Lower lobe of right lung (tissue), 2 donors: ENCODE measurements around the gene MAMSTR. TPM values are rescaled to one million over a fixed set of nuclear protein-coding genes. Genes with fewer than 3 reads are reported as not detected.

Experiments
- ATAC-seq, 2 donors: fragments of 200-7000 bp; cut with Tn5 transposase; one replicate each; pipeline ENCODE4 v1.9.1; 2020 to 2022; ENCODE audit warnings: mild to moderate bottlenecking in 2 of 2, moderate library complexity in 2 of 2
- DNase-seq: peaks from one replicate; pipeline ENCODE4 v3.0.0-alpha.2; 2020
- H3K27ac ChIP-seq: fragments of 200-600 bp; one replicate; pipeline ENCODE4 v1.8.0; 2022
- H3K27me3 ChIP-seq: fragments of 200-600 bp; one replicate; pipeline ENCODE4 v1.8.0; 2022; ENCODE audit warnings: low read depth
- H3K36me3 ChIP-seq: fragments of 200-600 bp; one replicate; pipeline ENCODE4 v1.8.0; 2022; ENCODE audit warnings: mild to moderate bottlenecking
- H3K4me1 ChIP-seq: fragments of 200-600 bp; one replicate; pipeline ENCODE4 v1.8.0; 2022
- H3K4me3 ChIP-seq: fragments of 200-600 bp; one replicate; pipeline ENCODE4 v1.8.0; 2022; ENCODE audit warnings: mild to moderate bottlenecking
- H3K9me3 ChIP-seq: fragments of 200-600 bp; one replicate; pipeline ENCODE4 v1.8.0; 2022
- intact Hi-C: fragments of 100-400 bp; cut with DNase I; formaldehyde crosslinking; loops from one replicate; pipeline ENCODE4 v1.11.0; 2022
- total RNA-seq: library from RNA; stranded (reverse); fragmentation: NEBNext Ultra II Directional; extraction: Animal tissue kit (Norgen Biotek cat#: 25700); gene quantifications from one replicate; pipeline ENCODE4 v1.2.1, GENCODE V29; 2021
- TF ChIP-seq, protein P1 (sequence below): fragments of 200-600 bp; IDR thresholded peaks from one replicate; pipeline ENCODE4 v1.8.0; 2022; ENCODE audit warnings: antibody characterized with exemption, mild to moderate bottlenecking
- donor health status: DM: no; HTN: yes; CAD: no; lungs with severe emphysema.

Gene MAMSTR
- total RNA-seq, 1 donor from 2014 or later, result 1.5 TPM

DNA sequence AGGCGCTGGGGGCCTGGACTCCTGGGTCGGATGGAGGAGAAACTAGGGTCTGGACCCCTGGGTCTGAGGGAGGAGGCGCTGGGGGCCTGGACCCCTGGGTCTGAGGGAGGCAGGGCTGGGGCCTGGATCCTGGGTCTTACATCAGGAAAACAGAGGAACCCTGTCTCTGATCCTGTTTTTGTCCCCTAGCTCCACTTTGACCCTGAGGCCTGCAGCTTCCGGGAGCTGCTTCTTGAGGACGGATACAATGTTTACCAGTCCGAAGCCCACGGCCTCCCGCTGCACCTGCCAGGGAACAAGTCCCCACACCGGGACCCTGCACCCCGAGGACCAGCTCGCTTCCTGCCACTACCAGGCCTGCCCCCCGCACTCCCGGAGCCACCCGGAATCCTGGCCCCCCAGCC lies 38.2 kb upstream of the MAMSTR start:
- Histone ChIP-seq H3K4me1 (peaks cover 6% of the 10 kb centered on the region), H3K27ac (no peak overlapping the region), H3K4me3 (no peak overlapping the region), H3K27me3 (peaks cover 7% of the 10 kb centered on the region), H3K9me3 (no peaks in the 10 kb centered on the region), H3K36me3 (no peaks in the 10 kb centered on the region)
- no peak for DNase-seq
- TF ChIP-seq, protein P1, sequence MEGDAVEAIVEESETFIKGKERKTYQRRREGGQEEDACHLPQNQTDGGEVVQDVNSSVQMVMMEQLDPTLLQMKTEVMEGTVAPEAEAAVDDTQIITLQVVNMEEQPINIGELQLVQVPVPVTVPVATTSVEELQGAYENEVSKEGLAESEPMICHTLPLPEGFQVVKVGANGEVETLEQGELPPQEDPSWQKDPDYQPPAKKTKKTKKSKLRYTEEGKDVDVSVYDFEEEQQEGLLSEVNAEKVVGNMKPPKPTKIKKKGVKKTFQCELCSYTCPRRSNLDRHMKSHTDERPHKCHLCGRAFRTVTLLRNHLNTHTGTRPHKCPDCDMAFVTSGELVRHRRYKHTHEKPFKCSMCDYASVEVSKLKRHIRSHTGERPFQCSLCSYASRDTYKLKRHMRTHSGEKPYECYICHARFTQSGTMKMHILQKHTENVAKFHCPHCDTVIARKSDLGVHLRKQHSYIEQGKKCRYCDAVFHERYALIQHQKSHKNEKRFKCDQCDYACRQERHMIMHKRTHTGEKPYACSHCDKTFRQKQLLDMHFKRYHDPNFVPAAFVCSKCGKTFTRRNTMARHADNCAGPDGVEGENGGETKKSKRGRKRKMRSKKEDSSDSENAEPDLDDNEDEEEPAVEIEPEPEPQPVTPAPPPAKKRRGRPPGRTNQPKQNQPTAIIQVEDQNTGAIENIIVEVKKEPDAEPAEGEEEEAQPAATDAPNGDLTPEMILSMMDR, result no peak
- intact Hi-C loops, result no loop called here
- no peak for ATAC-seq

- intact Hi-C loops, result no loop called here
- Histone ChIP-seq H3K9me3 (no peaks in the 10 kb centered on the region), H3K36me3 (no peaks in the 10 kb centered on the region), H3K27me3 (peaks cover 13% of the 10 kb centered on the region), H3K27ac (no peak overlapping the region), H3K4me3 (no peak overlapping the region), H3K4me1 (peaks cover 12% of the 10 kb centered on the region)
- no peak for DNase-seq
- no peak for ATAC-seq
- TF ChIP-seq, protein P1, result no peak
These were observed 37.7 kb upstream of the MAMSTR start for GRCh38 chr19:48757089-48757675.

DNA sequence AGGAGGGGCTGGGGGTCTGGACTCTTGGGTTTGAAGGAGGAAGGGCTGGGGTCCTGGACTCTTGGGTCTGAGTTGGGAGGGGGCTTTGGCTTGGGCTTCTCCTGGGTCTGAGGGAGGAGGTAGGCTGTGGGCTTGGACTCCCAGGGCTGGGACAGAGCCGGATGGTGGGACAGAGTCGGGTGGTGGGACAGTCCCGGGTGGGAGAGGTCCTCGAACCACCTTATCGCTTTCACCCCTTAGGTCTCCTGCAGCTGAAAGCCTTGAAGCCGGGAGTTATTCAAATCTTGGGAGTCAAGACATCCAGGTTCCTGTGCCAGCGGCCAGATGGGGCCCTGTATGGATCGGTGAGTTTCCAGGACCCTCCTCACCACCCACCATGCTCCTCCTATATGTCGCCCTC lies 37.2 kb upstream of the MAMSTR start:
- Histone ChIP-seq H3K27me3 (peaks cover 17% of the 10 kb centered on the region), H3K4me3 (no peak overlapping the region), H3K27ac (no peak overlapping the region), H3K9me3 (no peaks in the 10 kb centered on the region), H3K4me1 (peaks cover 17% of the 10 kb centered on the region), H3K36me3 (no peaks in the 10 kb centered on the region)
- DNase-seq (no peak), ATAC-seq (no peak)
- TF ChIP-seq, protein P1, result no peak
- intact Hi-C loops, result no loop called here

- H3K27me3 ChIP-seq, result peaks cover 19% of the 10 kb centered on the region
- no peak for ATAC-seq
- peaks cover 21% of the 10 kb centered on the region for H3K4me1 ChIP-seq
- H3K36me3 ChIP-seq, result no peaks in the 10 kb centered on the region
- H3K9me3 ChIP-seq, result no peaks in the 10 kb centered on the region
- H3K4me3 ChIP-seq, result no peak overlapping the region
- DNase-seq, result no peak
- H3K27ac ChIP-seq, result no peak overlapping the region
- intact Hi-C loops, result no loop called here
- TF ChIP-seq, protein P1, result no peak
These were observed 36.7 kb upstream of the MAMSTR start for GRCh38 chr19:48756212-48756611.

DNA sequence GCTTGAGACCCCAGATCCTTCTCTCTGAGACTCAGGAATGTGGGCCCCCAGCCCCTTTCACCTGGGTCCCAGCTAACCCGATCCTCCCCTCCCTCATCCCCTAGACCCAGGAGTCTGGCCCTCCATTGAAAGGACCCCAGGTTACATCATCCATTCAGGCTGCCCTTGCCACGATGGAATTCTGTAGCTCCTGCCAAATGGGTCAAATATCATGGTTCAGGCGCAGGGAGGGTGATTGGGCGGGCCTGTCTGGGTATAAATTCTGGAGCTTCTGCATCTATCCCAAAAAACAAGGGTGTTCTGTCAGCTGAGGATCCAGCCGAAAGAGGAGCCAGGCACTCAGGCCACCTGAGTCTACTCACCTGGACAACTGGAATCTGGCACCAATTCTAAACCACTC lies 36.3 kb upstream of the MAMSTR start:
- Histone ChIP-seq H3K27me3 (peaks cover 24% of the 10 kb centered on the region), H3K4me3 (no peak overlapping the region), H3K27ac (no peak overlapping the region), H3K9me3 (no peaks in the 10 kb centered on the region), H3K36me3 (no peaks in the 10 kb centered on the region), H3K4me1 (peaks cover 22% of the 10 kb centered on the region)
- DNase-seq (no peak), ATAC-seq (no peak)
- TF ChIP-seq, protein P1, result no peak
- intact Hi-C loops, result no loop called here
